NCI-H2196 (cell line): ENCODE measurements around the gene ACOT11.

ENCODE experiments used
- DNase-seq: peaks from one replicate; lab custom pipeline; 2025; ENCODE audit not compliant: unreplicated experiment; lab: John Stamatoyannopoulos, UW

The ACOT11 gene

GRCh38 chr1:54584575-54584974, 36.5 kb downstream of the ACOT11 start:
- DNase-seq, result no peak

DNA sequence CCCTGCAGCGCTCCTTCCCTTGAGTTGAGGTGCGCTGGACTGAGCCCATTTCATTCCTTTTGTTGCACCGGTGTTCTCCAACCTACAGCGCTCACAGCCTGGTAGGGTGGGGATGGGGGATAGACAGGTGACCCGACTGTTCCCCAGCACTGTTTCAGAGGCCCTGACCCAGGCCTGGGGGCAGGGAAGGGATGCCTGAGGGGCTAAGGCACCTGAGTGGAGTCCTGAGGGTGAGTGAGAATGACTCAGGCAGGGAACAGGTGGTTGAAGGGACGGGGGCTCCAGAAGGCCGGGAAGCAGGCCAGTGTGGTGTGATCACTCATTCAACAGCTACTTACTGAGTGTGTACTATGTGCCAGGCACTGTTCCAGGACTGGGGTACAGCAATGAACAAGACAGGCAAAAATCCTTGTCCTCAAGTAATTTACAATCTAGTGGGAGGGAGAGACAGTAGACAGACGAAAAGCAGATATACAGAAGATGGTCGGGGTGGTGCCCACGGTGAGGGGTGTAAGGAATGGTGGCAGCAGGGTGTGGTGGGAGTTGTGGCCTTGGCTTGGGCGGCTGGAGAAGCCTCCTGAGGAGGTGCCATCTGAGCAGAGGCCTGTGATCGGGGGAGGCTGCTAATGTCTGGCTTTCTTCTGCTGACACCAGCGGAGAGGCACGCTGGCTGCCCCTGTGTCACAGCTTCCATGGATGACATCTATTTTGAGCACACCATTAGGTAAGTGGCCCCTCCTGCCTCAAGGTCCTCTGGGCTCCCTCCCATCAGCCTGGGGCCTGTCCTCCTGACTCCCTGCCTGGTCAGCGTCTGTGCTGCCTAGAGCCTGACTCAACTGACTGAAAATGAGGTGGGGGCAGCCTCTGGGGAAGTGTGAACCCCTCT, 37.4 kb downstream of the ACOT11 start:
- no peak for DNase-seq

- DNase-seq, result no peak
Observed at GRCh38 chr1:54588377-54588776, 40.3 kb downstream of the ACOT11 start.

DNA sequence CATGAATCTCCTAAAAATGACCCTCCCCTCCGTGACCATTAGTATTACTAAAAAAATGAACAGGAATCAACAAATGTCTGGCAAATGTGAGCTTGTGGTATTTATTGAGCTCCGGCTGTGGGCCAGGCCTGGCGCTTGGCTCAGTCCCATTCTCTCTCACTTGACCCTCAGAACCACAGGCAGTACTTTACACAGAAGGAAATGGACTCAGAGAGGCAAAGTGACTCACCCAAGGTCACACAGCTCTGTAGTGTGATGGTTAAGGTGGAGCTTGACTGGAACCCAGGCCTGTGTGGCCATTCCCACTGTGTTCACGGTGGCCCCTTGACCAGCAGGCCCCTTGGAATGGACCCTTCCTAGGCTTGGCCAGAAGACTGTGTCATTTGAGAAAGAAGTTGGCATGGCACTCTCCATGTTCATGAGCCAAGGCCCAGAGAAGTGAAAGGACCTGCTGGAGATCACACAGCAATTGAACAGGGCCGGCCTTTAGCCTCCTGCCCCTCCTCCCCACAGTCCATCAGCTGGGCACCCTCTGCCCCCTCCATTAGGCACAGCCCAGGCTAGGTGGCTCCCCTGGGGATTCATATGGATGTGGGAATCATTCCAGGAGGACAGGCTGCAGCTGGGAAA, 43.2 kb downstream of the ACOT11 start:
- no peak for DNase-seq

- DNase-seq, result no peak
Observed at GRCh38 chr1:54593571-54594160, 45.6 kb downstream of the ACOT11 start.

DNA sequence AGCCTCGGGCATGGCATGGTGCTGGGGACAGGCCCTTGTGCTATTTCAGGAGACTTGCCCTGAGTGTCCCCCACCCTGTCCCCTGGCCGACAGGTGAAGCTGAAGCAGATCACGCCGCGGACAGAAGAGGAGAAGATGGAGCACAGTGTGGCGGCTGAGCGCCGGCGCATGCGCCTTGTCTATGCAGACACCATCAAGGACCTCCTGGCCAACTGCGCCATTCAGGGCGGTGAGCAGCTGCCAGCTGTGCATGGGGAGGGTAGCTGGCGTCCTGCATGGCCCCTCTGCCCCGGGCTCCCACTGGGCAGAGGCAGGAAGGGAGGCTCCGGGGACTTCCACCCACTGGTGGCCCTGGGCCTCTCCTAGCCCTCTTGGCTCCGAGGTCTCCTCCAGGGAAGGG, 46.4 kb downstream of the ACOT11 start:
- DNase-seq, result no peak

- DNase-seq, result no peak
Observed at GRCh38 chr1:54595956-54596498, 48.0 kb downstream of the ACOT11 start.

DNA sequence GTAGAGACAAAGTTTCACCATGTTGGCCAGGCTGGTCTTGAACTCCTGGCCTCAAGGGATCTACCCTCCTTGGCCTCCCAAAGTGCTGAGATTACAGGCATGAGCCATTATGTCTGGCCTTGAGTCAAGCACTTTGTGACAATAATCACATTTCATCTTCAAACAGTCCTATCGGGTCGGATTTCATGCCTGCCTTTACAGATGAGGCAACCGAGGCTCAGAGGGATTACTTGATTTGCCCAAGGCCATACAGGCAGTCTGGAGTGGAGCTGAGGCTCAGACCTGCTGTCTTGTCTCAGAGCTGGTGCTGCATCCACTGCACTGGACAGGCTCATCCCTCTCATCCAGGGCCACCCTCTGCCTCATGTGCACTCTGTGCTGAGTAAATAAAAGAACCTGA, 48.7 kb downstream of the ACOT11 start:
- DNase-seq, result no peak

- DNase-seq, result no peak
Observed at GRCh38 chr1:54597455-54598030, 49.5 kb downstream of the ACOT11 start.

GRCh38 chr1:54599211-54599823, 51.3 kb downstream of the ACOT11 start:
- no peak for DNase-seq

DNA sequence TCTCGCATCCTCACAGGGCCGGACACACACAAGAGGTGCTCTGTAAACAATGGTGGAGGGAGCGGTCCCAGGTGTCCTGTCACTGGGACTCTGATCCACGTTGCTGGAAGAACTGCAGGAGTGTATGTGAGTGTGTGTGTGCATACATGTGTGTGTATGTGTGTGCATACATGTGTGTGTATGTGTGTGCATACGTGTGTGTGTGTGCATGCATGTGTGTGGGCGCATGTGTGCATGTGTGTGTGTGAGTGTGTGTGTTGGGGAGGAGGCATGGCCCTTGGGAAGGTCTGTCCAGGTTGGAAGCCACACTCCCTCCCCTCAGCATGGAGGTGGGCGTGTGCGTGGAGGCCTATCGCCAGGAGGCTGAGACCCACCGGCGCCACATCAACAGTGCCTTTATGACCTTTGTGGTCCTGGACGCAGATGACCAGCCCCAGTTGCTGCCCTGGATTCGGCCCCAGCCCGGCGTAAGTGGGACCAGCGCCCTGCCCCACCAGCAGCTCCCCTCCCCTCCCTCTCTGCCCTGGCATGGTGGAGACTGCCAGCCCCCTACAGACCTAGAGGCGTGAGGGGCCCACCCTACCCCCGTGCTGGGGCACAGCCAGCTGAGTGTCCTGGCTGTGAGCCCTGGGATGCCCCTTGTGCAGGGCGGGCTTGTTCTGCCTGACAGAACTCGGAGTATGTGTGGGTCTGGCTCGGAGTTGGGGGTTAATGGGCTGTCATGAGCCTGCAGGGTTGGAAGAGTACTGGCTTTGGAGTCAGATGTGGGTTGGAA, 53.1 kb downstream of the ACOT11 start:
- no peak for DNase-seq

GRCh38 chr1:54601730-54602129, 53.7 kb downstream of the ACOT11 start:
- no peak for DNase-seq

DNA sequence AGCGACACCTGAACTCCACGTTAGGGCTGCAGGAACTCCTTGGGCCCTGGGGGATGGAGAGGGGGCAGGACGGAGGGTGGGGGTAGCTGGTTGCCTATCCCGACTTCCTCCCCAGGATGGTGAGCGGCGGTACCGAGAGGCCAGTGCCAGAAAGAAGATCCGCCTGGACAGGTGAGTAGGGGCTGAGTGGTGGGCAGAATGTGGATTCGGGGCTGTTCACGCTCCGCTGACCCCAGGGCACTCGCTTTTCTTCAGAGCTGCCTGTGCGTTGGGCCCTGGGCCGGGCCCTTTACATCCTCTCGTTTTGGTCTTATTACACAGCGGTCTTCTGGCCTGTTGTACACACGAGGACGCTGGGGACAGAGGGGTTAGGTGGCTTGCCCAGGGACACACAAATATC, 54.5 kb downstream of the ACOT11 start:
- DNase-seq, result no peak

DNA sequence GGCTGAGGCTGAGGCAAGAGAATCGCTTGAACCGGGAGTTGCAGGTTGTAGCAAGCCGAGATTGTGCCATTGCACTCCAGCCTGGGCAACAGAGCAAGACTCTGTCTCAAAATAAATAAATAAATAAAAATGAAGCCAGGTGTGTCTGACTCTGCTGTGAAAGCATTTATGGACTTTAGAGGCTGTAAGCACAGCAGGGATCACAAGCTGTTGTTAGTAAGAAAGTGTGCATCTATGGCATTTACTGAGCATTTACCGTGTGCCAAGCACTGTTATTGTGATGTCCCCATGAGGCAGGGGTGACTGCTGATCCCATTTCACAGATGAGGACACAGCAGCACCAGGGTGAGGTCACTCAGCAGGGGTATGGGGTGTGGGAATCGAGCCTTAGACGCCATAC, 55.2 kb downstream of the ACOT11 start:
- no peak for DNase-seq

- DNase-seq, result no peak
Observed at GRCh38 chr1:54604051-54604450, 56.0 kb downstream of the ACOT11 start.

DNA sequence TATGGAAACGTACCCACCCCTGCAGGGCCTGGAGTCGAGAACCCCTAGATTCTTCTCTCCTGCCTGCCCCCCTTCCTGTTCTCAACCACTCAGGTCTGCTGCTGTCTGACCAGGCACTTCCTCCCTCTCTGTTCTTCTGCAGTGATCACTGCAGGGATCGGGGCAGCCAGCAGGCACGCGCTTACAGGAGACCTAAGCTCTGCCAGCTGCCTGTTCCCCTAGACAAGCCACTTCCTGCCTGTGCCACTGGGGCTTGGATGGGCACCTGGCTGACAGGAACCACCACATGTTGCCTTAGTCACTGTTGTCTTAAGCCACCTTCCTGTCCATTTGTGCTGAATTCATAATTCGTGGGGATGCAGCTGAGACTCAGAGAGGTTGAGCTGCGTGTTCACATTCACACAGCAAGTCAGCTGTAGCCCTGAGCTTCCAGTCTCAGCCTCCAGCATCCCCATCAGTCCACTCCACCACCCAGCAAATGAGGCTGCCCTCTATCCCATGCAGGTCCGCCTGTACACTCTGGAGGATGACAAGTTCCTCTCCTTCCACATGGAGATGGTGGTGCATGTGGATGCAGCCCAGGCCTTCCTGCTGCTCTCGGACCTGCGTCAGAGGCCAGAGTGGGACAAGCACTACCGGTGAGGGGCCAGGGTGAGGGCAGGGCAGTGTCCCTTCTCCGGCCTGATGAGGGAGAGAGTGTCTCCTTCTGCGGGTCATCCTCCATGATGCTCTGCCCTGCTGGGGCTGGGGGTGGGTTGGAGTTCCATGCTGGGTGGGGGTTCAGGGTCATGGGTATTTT, 56.7 kb downstream of the ACOT11 start:
- DNase-seq, result peak; percentile 51

DNA sequence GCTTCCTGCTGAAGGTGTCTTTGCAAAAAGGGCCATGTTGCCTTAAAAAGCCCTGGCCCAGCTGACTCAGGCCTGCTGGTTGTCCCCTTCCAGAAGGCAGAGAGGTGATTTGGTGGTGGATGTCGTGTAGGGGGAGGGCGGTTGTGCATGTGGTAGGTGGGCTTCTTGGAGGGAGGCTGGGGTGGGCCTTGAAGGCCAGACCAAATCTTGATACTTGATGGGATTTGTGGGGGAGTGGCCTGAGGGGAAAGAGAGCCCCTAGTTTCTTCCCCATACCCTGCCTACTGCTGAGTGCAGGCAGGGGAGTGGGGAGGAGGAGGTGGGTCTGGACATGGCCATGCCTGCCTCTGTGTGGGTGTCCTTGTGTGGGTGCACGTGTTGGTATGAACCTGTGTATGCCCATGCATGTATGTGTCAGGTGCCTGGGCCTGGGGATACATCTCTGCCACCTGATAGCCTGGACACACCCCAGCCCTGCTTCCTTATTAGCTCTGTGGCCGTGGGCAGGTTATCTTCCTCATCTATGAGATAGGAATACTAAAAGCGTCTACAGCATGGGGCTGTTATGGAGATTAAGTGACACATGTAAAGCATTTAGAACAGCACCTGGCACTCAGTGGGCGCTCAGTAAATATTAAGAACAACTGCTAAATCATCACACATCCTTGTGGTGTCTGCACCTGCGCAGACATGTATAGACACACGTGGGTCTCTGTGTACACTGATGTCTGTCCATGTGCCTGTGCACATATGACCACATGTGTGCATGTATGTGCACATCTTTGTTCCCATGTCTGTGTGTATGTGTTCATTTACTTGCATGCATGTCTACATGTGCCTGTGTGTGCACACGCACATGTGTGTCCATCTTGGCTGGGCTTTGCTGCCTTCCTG, 58.3 kb downstream of the ACOT11 start:
- peak; percentile 60 for DNase-seq

DNA sequence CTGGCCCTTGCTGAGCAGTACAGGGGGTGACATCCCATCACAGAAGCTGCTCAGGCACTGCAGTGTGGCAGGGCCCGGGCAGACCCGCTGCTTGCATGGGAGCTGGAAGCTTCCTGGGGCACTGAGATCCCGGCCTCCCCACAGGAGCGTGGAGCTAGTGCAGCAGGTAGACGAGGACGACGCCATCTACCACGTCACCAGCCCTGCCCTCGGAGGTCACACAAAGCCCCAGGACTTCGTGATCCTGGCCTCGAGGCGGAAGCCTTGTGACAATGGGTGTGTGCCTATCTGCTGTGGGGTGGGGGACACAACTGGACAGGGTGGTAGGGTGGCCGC, 58.9 kb downstream of the ACOT11 start:
- DNase-seq, result no peak
